ENCODE measurements around the gene MAP3K6.
A peak's percentile ranks its signal among the peaks of the same experiment; 100 is the strongest.

MAP3K6 gene

DNA sequence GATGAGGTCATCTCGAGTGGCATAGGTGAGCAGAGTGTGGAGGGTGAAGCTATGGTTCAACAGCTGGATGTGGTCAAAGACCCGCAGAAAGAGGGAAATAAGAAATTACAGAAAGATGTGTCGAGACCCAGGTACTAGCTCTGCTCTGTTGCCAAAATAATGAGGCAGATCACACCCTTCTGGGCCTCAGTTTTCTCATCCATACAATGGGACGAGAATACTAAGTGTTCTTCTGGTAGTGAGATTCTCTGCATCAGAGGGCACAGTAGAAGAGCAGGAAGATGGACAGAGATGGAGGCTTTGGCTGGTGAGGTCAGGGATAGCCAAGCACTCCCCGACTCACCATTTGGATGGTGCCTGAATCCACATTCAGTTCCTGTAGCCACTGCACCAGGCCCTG is 11.1 kb downstream of the MAP3K6 start:
- DNase-seq (ENCODE audit: low read depth, low spot score), result no peak

DNA sequence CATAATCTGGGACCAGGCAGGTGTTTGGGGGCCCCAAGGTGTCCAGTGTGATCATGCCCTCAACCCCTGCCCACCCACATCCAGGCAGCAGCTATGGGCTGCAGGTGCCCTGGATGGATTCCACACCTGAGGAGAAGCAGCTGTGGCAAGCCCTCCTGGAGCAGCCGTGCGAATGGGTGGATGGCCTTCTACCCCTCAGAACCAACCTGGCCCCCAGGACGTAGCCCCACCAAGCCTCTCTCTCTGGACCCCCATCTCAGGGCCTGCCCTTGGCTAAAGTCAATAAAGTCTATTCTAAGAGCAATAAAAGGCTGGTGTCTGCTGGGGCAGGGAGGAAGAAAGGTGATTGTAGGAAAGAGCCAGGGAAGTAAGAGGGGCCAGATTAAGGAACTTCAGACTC is 13.1 kb downstream of the MAP3K6 start:
- no peak for DNase-seq (ENCODE audit: low read depth, low spot score)

DNA sequence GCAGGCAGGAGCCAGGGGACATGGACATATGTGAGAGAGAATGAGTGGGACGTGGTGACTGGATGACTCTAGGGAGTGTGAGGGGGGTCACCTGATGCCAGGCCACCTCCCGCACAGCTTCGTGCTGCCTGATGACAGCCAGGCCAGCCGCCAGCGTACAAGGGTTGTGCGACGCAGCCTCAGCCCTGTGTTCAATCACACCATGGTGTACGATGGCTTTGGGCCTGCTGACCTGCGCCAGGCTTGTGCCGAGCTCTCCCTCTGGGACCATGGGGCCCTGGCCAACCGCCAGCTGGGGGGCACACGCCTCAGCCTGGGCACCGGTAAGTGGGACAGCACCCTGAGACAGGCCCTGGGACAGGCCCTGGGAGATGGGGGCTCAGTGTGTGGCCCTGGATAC is 13.6 kb downstream of the MAP3K6 start:
- DNase-seq (ENCODE audit: low read depth, low spot score), result no peak

DNA sequence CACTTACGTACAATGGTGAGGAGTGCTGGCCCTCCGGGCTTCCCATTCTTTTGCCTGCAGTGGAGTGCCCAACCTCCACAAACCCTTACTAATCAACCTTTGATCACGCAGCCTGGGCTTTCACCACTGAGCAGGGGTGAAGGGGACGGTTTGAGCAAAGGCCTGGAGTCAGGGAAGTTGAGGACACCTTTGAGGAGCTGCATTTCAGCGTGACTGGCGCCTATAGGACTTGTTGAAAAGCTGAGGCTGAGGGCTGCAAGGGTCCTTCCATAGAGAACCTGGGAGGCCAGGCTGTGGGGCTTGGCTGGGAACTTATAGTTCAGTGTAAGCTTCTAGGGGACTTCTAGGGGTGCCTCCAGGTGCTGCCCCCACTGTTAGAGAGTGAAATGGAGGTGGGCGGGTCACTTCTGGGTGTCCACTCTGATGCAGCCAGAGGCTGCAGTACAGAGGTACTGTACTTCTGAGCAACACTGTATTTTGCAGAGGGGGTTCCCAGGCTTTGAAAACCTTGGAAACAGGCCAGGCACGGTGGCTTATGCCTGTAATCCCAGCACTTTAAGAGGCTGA is 15.1 kb downstream of the MAP3K6 start:
- DNase-seq (ENCODE audit: low read depth, low spot score), result no peak

DNA sequence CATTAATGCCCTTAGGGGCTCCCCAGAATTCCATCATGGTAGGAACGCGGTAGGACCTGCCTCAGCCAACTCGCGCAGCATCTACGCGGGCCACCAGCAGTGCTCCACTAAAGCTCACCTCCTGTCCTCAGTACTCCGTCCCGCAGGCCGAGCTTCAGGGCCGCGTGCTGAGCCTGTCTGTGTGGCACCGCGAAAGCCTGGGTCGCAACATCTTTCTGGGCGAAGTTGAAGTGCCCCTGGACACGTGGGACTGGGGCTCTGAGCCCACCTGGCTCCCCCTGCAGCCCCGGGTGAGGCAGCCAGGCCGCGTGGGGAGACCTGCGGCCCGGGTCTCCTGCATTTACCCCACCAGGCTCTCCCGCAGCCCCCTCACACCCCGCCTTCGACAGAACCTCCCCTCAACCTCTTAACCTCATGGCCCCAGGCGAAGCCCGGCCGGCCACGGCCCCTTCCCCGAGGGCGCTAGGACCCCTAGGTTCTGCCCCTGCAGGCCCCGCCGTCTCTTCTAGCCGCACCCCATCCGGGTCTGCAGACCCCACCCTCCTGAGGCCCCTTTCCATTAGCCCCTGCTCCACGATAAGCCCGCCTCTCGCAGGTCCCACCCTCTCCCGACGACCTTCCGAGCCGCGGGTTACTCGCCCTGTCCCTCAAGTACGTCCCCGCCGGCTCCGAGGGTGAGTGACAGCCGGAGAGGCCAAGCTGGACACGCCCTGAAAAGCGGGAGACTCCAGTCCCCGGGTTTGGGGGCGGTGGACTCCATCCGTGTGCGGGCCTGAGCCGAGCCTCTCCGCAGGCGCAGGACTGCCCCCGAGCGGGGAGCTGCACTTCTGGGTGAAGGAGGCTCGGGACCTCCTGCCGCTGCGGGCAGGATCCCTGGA is 15.9 kb downstream of the MAP3K6 start:
- peak; percentile 67 for DNase-seq (ENCODE audit: low read depth, low spot score)

DNA sequence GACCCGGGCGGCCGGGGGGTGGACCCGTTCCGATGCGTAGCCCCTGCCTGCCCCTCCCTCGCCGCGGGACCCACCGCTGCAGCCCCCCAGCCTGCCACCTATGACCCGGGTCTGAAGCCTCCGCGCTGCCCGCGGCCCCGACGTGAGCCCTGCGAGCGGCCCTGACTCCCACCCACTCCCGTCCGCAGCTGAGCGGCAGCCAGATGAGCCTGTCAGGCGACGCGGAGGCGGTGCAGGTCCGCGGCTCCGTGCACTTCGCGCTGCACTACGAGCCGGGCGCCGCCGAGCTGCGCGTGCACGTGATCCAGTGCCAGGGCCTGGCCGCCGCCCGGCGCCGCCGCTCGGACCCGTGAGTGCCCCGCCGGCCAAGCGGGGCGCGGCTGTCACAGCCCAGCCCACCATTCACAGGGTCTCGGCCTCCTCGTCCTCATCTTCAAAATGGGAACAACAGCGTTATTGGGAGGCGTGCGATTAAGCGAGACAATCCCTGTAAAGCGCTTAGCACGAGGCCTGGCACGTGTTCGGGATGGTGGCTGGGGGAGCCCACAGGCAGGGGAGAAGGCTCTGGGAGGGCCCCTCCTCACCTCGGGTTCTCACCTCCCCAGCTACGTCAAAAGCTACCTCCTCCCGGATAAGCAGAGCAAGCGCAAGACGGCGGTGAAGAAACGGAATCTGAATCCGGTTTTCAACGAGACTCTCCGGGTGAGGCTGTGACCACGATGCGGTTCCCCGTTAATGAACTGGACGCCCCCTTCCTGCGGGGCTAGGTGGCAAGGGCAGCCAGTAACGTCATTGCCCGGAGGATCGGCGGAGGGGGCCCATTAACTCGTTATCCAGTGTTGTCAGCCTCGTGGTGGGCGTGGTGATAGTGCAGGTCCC is 16.7 kb downstream of the MAP3K6 start:
- peak; percentile 84 for DNase-seq (ENCODE audit: low read depth, low spot score)

DNA sequence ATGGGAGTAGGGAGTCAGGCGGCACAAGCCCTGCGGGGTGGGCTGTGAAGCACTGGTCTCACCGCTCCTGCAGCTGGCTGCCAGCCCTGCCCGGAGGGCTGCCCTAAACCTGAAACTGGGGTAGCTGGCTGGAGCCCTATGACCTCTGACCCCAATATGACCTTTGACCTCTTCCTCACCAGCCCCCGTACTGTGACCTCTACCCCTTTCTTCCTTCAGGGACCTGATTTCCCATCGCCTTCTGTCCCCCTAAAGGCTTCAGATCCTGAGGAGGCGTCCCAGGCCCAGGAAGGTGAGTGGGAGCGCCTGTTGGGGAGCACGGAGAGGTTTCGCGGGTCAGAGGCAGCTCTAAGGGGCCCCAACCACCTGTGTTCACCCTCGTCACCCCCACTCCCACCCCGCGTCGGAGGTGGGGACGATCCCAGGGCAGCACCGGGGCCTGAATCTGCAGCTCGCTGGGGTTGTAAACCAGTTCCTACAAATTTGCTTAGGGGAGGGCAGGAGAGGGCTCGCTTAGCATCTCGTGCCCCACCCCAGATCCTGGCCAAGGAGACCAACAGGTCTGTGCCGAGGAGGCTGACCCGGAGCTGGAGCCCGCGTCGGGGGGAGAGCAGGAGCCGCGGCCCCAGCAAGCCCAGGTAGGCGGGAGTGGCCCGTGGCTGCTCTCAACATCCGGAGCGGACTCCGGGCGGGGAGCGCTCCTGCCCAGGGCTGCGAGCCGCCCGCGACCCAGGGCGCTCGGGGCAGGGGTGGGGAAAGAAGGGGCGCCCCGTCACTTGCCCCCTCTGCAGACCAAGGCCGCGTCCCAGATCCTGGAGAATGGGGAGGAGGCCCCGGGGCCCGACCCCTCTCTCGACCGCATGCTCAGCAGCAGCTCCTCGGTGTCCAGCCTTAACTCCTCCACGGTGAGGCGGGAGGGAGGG is 17.6 kb downstream of the MAP3K6 start:
- DNase-seq (ENCODE audit: low read depth, low spot score), result peak; percentile 65

DNA sequence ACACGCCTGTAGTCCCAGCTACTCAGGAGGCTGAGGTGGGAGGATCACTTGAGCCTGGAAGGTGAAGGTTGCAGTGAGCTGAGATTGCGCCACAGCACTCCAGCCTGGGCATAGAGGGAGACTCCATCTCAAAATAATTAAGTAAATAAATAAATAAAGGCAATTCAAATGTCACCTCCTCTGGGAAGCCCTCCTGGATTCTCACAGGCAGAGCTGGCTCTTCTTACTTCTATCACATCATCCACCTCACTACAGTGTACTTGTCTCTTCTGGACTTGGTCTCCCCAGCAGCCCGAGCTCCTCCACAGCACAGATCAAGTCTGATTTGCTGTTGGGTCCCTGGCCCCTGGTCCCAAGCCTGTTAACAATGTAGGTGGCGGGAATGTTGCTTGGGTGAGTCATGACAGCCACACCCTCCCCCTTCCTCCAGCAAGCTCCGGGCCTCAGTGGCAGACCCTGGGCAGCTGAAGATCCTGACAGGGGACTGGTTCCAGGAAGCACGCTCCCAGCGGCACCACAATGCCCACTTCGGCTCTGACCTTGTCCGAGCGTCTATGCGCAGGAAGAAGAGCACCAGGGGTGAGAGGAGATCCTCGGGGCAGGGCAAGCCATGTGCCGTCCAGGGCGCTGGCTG is 19.7 kb downstream of the MAP3K6 start:
- DNase-seq (ENCODE audit: low read depth, low spot score), result no peak

DNA sequence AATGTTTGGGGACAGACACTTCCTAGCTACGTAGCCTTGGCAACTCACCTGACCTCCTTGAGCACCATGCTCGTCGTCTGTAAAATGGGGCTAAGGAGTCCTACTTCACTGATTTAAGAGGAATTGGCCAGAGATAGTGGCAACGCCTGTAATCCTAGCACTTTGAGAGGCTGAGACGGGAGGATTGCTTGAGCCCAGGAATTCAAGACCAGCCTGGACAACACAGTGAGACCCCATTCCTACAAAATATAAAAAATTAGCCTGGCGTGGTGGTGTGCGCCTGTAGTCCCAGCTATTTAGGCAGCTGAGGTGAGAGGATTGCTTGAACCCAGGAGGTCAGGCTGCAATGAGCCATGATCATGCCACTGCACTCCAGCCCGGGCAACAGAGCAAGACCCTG is 20.4 kb downstream of the MAP3K6 start:
- DNase-seq (ENCODE audit: low read depth, low spot score), result no peak

DNA sequence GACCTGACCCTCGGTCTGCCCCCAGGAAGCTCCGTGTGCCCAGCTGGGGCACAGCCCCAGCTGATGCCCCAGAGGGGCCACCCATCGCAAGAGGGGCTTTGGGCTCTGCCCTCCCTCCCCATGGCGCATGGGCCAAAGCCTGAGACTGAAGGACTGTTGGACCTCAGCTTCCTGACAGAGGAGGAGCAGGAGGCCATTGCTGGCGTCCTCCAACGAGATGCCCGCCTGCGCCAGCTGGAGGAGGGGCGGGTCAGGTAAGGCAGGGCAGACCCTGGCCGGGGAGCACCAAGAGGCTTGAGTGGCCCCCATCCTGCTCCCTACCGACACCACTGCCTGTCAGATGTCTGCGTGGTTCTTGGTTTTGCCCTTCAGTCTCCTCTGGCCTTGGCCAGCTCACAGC is 21.5 kb downstream of the MAP3K6 start:
- no peak for DNase-seq (ENCODE audit: low read depth, low spot score)

DNA sequence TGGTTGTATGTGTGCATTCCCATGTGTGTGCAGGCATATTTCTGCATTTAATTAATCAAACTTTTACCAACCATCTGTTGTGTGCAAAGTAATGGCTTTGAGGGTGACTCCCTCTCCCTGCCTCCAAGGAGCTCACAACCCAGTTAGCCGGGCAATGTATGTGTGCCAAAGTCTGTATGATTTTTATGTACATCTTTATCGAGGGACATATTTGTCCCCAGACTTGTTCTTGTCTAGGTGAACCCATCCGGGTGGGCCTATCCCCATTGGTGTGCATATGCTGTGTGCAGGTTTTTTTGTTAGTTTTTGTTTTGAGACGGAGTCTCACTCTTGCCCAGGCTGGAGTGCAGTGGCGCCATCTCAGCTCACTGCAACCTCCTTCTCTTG is 23.1 kb downstream of the MAP3K6 start:
- DNase-seq (ENCODE audit: low read depth, low spot score), result no peak

DNA sequence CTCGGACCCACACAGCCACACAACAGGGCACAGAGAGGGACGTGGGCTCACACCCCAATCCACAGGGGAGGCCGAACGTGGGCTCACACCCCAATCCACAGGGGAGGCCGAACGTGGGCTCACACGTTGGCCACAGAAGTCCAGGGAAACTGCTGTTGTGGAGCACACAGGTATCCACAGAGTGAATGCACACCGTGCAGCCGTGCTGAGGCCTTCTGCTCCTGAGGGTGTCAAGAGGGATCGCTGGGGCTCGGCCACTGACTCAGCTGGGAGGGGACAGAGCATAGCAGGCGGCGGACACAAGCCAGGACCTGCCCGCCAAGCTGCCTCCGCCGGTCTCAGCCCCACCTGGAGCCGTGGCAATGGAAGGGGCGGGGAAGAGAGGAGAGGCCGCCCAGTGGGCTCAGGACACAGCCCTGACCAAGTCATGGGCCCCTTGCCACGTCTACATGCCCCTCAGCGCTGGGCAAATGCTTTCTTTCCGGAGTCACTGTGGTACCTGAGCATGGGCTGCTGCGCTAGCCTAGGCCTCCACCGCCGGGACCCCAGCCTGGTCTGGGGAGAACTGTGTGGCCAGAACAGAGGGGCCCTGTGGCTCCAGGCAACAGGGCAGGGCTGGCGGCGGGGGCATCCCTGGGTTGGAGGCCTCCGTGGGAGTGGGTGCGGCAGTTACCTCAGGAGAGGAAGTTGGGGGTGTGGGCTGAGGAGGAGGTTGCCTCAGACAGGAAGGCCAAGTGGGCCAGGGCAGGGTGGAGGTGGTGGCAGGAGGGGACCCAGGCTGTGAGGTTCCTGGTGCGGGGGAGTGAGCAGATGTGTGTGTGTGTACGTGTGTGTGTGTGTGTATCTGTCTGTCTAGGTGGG is 23.8 kb downstream of the MAP3K6 start:
- no peak for DNase-seq (ENCODE audit: low read depth, low spot score)

DNA sequence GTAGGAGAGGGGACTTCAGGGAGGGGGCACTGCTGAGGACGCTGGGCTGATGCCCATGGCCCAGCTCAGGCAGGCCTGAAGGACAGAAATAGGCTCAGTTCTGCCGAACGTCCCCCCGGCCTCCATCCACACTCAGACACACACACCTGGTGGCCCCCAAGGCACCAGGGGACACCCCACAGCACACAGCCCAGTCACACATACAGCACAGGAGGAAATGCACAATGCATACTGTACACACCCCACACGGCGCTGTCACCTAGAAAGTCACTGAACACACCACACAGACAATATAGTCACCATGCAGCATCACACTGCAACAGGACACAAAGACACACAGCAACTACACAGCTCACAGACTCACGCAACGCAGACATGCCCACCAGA is 24.4 kb downstream of the MAP3K6 start:
- DNase-seq (ENCODE audit: low read depth, low spot score), result no peak

DNA sequence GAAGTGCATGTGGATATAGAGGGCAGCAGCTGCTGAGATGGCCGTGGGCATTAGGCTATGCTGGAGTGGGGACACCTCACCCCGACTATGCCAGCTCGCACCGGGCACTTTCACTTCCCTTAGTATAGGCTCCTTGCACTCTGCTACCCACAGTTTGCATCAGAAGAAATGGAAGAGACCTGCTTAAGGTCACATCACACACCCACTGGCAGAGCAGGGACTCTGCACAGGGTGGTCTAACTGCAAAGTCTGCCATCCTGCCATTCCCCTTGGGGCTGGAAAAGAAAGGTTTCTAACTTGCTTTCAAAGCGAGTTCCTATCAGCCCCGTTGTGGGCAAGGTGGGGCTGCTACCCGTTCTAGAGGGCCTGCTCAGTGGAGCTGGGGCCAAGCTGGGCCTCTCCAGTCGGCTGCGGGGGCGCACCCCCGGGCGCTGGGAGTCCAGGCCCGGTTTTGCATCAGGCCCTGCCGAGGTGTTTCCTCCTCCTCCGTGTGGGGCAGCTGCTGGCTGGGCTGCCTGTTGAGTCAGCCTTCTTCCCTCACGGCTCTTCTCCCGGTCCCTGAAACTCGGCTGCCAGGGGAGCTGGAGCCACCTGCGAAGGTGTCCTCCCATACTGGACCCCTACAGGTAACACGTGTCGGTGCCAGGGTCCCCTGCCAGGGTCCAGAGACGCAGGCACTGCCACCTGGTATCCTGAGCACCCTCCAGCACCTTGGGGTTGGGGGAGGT is 25.1 kb downstream of the MAP3K6 start, which contains the start of gene SYTL1:
TSS of gene SYTL1 (plus strand) at position 498 of the 728 bp plus-strand sequence. CDS start 3,313 bp downstream, outside the sequence.
- DNase-seq (ENCODE audit: low read depth, low spot score), result peak; percentile 85

DNA sequence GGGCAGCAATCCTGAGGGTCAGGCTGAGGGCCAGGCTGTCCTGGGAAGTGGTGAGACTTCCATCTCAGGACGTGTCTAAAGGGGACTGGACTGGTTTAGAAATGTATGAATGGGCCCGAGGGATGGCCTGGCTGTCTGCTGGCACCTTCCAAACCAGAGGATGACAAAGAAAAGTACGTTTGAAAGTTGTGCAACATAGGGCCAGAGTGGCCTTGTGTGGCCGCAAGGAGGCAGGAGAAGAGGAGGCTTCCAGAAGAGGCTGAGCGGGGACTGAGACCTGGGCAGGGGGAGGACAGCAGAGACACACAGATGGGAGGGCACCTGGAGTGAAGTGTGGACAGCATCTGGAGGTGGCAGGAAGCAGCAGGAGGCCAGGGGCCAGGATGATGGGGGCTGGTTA is 27.5 kb downstream of the MAP3K6 start:
- no peak for DNase-seq (ENCODE audit: low read depth, low spot score)

DNA sequence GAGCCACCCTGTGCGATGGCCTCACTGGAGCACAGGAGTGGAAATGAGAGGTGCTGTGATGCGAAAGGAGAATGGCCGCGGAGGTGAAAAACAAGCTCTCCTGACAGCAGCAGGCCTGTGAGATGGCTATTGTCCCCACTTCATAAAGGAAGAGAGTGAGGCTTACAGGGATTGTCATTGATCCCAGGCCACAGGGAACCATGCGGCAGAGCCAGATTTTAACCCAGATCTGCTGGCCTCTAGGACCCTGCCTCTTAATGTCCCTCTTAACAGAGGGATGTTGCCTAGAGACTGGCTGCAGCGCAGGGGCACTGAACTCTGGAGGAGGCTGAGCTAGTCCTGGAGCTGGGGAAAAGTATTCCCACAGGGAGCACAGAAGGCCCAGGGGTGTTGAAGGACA is 28.0 kb downstream of the MAP3K6 start:
- no peak for DNase-seq (ENCODE audit: low read depth, low spot score)

DNA sequence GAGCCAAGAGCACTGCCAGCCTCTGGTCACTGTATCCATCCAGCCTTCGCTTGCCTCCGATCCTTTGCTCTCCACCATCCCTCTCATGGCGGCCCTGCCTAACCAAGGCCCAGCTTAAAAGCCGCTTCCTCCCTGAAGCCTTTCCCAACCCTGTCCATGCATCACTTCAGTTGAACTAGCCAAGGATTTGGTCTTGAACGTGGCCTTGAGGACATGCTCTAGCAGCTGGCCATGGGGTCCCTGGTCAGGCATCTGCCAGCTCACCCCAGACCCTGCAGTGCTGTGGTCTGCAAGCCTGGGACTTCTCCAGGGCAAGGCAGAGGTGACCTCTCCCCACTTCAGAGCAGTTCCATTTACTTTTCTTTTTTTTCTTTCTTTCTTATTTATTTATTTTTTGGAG is 30.0 kb downstream of the MAP3K6 start:
- DNase-seq (ENCODE audit: low read depth, low spot score), result no peak

DNA sequence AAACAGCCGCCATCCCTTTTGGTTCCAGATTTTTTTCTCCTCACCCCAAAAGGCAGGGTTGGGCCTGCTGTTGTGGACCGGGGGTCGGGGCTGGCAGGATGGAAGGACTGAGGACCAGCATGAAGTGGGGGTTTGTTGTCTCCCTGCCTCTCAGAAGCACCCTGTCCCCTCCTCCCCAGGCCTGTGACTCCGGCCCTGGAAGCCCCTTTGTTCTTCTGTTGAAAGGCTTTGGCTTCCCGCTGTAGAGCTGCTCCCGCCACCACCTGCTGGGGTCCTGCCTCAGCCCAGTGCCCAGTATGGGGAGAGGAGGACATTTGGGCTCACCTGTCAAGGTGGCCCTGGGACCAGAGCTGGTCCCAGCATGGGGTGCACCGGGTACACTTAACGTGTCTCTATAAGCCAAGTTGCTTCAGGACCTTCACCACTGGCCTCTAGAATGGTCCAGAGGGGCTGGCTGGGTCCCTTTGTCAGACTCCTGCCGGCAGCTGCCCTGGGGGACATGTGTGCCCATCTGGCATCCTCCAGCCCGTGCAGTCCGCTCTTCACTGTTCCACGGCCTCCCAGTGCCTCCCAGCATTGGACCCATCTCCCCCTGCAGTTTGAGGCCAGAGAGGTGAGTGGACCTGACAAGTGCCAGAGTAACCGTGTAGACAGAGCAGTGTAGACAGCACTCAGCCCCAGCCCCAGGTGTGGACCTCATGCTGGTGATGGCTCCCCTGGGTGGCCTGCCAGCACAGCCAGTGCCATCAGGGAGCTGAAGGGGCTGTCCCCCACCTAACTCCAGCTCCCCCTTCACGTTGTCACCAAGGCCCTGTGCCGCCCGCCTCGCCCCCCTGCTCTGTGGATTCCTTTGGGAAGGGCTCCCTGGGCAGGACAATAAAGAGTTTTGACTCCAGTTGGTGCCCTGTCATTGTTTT is 31.0 kb downstream of the MAP3K6 start:
- no peak for DNase-seq (ENCODE audit: low read depth, low spot score)
